Measurements from ENCODE around the gene SLC39A1.

DNA sequence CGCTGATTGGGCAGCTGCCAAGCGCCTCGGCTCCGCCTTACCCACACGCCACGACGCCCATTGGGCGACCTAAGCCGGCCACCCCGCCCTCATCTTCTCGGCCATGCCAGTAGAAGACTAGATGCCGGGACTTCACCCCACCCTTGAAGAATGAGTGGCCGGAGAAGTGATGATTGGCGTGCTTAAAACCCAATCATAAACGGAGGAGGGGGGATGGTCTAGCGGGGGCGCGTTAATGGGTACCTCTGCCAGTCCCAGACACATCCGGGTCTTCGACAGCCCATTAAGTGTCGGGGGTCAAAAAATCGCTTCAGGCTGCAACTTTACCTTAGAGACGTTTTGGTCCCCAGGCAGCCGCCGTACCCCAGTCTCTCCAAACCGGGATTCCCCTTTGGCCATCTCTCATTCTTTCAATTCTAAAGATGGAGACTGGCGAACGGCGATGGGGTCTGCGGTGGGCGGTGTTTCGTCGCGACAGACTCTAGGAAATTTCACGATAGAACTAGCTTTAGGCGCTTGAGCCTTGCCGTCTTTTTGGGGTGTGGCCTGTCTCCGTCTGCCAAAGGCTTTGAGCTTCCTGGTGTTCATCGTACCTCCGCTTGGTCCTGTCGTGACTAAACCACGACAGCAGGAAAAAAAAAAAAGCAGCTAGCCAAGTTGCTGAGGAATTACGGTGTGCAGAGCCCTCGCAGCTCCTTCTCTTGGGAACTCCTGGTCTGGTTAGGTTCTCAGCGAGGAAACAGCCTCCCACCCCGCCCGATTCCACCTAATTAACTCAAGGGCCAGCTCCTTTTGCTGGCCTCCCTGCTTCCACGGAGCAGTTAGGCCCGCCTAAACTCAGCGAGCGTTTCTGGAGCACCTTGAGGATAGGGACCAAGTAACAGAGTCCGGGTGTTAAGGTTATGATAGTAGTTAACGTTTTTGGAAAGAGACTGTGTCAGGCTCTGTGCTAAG, 40.1 kb downstream of the SLC39A1 start, which contains the start of gene GATAD2B:
- TF ChIP-seq, protein P1, sequence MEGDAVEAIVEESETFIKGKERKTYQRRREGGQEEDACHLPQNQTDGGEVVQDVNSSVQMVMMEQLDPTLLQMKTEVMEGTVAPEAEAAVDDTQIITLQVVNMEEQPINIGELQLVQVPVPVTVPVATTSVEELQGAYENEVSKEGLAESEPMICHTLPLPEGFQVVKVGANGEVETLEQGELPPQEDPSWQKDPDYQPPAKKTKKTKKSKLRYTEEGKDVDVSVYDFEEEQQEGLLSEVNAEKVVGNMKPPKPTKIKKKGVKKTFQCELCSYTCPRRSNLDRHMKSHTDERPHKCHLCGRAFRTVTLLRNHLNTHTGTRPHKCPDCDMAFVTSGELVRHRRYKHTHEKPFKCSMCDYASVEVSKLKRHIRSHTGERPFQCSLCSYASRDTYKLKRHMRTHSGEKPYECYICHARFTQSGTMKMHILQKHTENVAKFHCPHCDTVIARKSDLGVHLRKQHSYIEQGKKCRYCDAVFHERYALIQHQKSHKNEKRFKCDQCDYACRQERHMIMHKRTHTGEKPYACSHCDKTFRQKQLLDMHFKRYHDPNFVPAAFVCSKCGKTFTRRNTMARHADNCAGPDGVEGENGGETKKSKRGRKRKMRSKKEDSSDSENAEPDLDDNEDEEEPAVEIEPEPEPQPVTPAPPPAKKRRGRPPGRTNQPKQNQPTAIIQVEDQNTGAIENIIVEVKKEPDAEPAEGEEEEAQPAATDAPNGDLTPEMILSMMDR (IDR thresholded peaks at IDR 0.05; ENCODE audit: borderline replicate concordance, extremely low read depth, low read length, poor library complexity, severe bottlenecking), result no peak
- no peak for TF ChIP-seq EZH2 (IDR thresholded peaks at IDR 0.05; ENCODE audit: borderline replicate concordance, low read depth, low read length, severe bottlenecking)
